Glutamatergic neuron (in vitro differentiated cells): Measurements from ENCODE around the gene GRM7. TPM values are rescaled to one million over a fixed set of nuclear protein-coding genes. Genes with fewer than 3 reads are reported as not detected.

Source experiments
- DNase-seq: peaks from one replicate; pipeline ENCODE4 v3.0.0; 2022
- H3K27ac Mint-ChIP-seq: one replicate; pipeline ENCODE4 v1.8.0; 2020; ENCODE audit warnings: mild to moderate bottlenecking, mixed read lengths, inconsistent platforms; ENCODE audit not compliant: unreplicated experiment
- H3K27me3 Mint-ChIP-seq: one replicate; pipeline ENCODE4 v1.8.0; 2020; ENCODE audit warnings: mild to moderate bottlenecking, moderate library complexity, mixed read lengths, inconsistent platforms; ENCODE audit not compliant: unreplicated experiment
- H3K36me3 Mint-ChIP-seq: one replicate; pipeline ENCODE4 v1.8.0; 2020; ENCODE audit warnings: mild to moderate bottlenecking, mixed read lengths, inconsistent platforms; ENCODE audit not compliant: unreplicated experiment
- H3K4me1 Mint-ChIP-seq: one replicate; pipeline ENCODE4 v1.8.0; 2020; ENCODE audit warnings: mild to moderate bottlenecking, low read depth, mixed read lengths, inconsistent platforms; ENCODE audit not compliant: unreplicated experiment
- H3K4me3 Mint-ChIP-seq: one replicate; pipeline ENCODE4 v1.8.0; 2020; ENCODE audit warnings: mild to moderate bottlenecking, mixed read lengths, inconsistent platforms; ENCODE audit not compliant: unreplicated experiment
- H3K9me3 Mint-ChIP-seq: one replicate; pipeline ENCODE4 v1.8.0; 2020; ENCODE audit warnings: mild to moderate bottlenecking, moderate library complexity, mixed read lengths, inconsistent platforms; ENCODE audit not compliant: unreplicated experiment
- CTCF ChIP-seq: fragments of 200-600 bp; sonication (generic); IDR thresholded peaks from one replicate; pipeline ENCODE4 v1.5.0; 2021; ENCODE audit not compliant: partially characterized antibody, unreplicated experiment
- total RNA-seq: library from RNA; stranded (reverse); fragmentation: NEBNext Ultra II Directional; extraction: Animal tissue kit (Norgen Biotek cat#: 25700); gene quantifications from one replicate; pipeline ENCODE4 v1.2.1, GENCODE V29; 2021; ENCODE audit not compliant: unreplicated experiment

The GRM7 gene
- total RNA-seq, 1 donor from 2014 or later = 1.4 TPM

- no peaks in the 10 kb centered on the region for H3K27me3 Mint-ChIP-seq
- no peaks in the 10 kb centered on the region for H3K9me3 Mint-ChIP-seq
- H3K27ac Mint-ChIP-seq = peak overlapping the region; percentile 38
Observed at GRCh38 chr3:6989608-6990291, 128.8 kb downstream of the GRM7 start.

DNA sequence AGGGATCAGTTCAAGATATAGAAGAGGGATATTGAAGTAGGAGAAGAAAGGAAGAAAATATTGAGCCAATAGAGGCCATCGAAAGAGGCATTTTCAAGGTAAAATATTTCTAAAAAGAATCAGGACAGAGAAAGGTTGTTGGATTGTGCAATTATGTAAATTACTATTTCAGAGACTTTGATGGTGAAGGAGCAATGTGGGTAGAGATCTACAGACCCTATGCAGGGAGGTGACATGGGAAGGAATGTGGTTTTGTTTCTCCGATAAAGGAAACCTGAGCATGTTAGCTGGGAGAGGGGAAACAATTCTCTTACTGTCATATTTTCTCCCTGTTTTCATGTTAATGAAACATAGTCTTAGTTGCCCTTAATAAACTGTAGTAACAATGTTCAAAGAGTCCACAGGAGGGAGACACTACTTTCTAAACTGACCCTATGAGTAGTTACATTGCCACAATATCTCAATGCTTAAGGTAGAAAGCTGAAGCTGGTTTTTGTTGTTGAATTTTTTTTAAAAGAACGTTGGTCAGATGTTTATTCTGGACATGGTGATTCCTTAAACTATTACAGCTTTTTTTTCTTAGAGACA lies 133.3 kb downstream of the GRM7 start:
- TF ChIP-seq CTCF = peak; percentile 38
- Mint-ChIP-seq H3K9me3 (no peaks in the 10 kb centered on the region), H3K4me3 (no peak overlapping the region), H3K27me3 (peaks cover 2% of the 10 kb centered on the region), H3K27ac (no peak overlapping the region), H3K36me3 (peaks cover 4% of the 10 kb centered on the region), H3K4me1 (peaks cover 4% of the 10 kb centered on the region)
- DNase-seq = no peak

More at GRCh38 chr3:6989608-6990291, 128.8 kb downstream of the GRM7 start:
- H3K36me3 Mint-ChIP-seq = no peaks in the 10 kb centered on the region
- no peak for DNase-seq
- no peak overlapping the region for H3K4me3 Mint-ChIP-seq
- peaks cover 4% of the 10 kb centered on the region for H3K4me1 Mint-ChIP-seq
- TF ChIP-seq CTCF = no peak

GRCh38 chr3:7000501-7000900 lies 139.6 kb downstream of the GRM7 start:
- Mint-ChIP-seq H3K4me1 (peaks cover 4% of the 10 kb centered on the region), H3K36me3 (peaks cover 7% of the 10 kb centered on the region), H3K27me3 (peaks cover 2% of the 10 kb centered on the region), H3K4me3 (no peak overlapping the region), H3K27ac (no peak overlapping the region), H3K9me3 (no peaks in the 10 kb centered on the region)
- no peak for TF ChIP-seq CTCF
- DNase-seq = no peak

- Mint-ChIP-seq H3K4me3 (no peak overlapping the region), H3K27ac (no peak overlapping the region), H3K9me3 (no peaks in the 10 kb centered on the region), H3K36me3 (peaks cover 7% of the 10 kb centered on the region), H3K27me3 (peaks cover 2% of the 10 kb centered on the region), H3K4me1 (peaks cover 4% of the 10 kb centered on the region)
- no peak for TF ChIP-seq CTCF
- DNase-seq = no peak
Observed at GRCh38 chr3:7001370-7001769, 140.5 kb downstream of the GRM7 start.
